SU-DHL-6 (cell line): ENCODE measurements around the gene MGAT5B.

Experiments used
- H2AFZ ChIP-seq: fragments of 200-600 bp; sonication (generic); 2 replicates; pipeline ENCODE4 v1.6.1; 2014; ENCODE audit warnings: low read depth, mild to moderate bottlenecking, moderate library complexity, mixed read lengths, antibody characterized with exemption, low read length; ENCODE audit not compliant: severe bottlenecking
- H3F3A ChIP-seq: fragments of 200-600 bp; shearing (Covaris generic); 2 replicates; pipeline ENCODE4 v1.6.0; 2016; ENCODE audit warnings: antibody characterized with exemption, mild to moderate bottlenecking; ENCODE audit not compliant: insufficient read depth
- H3K27ac ChIP-seq: fragments of 200-600 bp; sonication (generic); 2 replicates; pipeline ENCODE4 v1.5.1; 2016; ENCODE audit warnings: low read depth, mild to moderate bottlenecking, low read length, moderate library complexity, mixed read lengths
- H3K27me3 ChIP-seq: fragments of 200-600 bp; sonication (generic), shearing (Covaris generic); 2 replicates; pipeline ENCODE4 v1.6.0; 2014; ENCODE audit warnings: mild to moderate bottlenecking, low read length
- H3K36me3 ChIP-seq: fragments of 200-600 bp; sonication (generic); 2 replicates; pipeline ENCODE4 v1.6.1; 2014; ENCODE audit warnings: mild to moderate bottlenecking, low read length, mixed read lengths
- H3K4me2 ChIP-seq: fragments of 300-600, 200-600 bp; shearing (Covaris generic), sonication (generic); 2 replicates; pipeline ENCODE4 v1.6.0; 2014; ENCODE audit warnings: low read length, low read depth, mild to moderate bottlenecking; ENCODE audit not compliant: poor library complexity, severe bottlenecking
- H3K4me3 ChIP-seq: fragments of 200-600 bp; sonication (generic); 2 replicates; pipeline ENCODE4 v1.5.1; 2014; ENCODE audit warnings: antibody characterized with exemption, low read length, mild to moderate bottlenecking, mixed read lengths; ENCODE audit not compliant: insufficient read depth, poor library complexity, severe bottlenecking
- H3K79me2 ChIP-seq: fragments of 200-600 bp; sonication (generic); 2 replicates; pipeline ENCODE4 v1.6.1; 2014; ENCODE audit warnings: mild to moderate bottlenecking, low read length, moderate library complexity; ENCODE audit not compliant: insufficient read depth
- H3K9ac ChIP-seq: fragments of 200-600 bp; sonication (generic); 2 replicates; pipeline ENCODE4 v1.7.0; 2014; ENCODE audit warnings: mild to moderate bottlenecking, low read length
- H3K9me2 ChIP-seq: fragments of 200-600 bp; sonication (generic); replicated peaks from 2 replicates; pipeline ENCODE4 v1.6.1; 2014; ENCODE audit warnings: low read length; ENCODE audit not compliant: insufficient read depth
- H3K9me3 ChIP-seq: fragments of 200-600 bp; sonication (generic); 2 replicates; pipeline ENCODE4 v1.6.1; 2014; ENCODE audit warnings: low read length, mixed read lengths; ENCODE audit not compliant: insufficient read depth
- H4K20me1 ChIP-seq: fragments of 200-600 bp; sonication (generic); 2 replicates; pipeline ENCODE4 v1.6.1; 2014; ENCODE audit warnings: low read depth, mild to moderate bottlenecking, antibody characterized with exemption, low read length, moderate library complexity, mixed read lengths
- EZH2phosphoT487 ChIP-seq: fragments of 200-600 bp; sonication (generic), shearing (Covaris generic); conservative IDR thresholded peaks from 2 replicates; pipeline ENCODE4 v1.6.1; 2018; ENCODE audit warnings: mild to moderate bottlenecking, antibody characterized with exemption, low read length, moderate library complexity, mixed read lengths
- TF ChIP-seq, protein P1 (sequence below): fragments of 200-600 bp; sonication (generic); IDR thresholded peaks from one replicate; pipeline ENCODE4 v1.5.1; 2017; ENCODE audit warnings: antibody characterized with exemption, mild to moderate bottlenecking, low read length, moderate library complexity; ENCODE audit not compliant: insufficient read depth, poor library complexity, severe bottlenecking

The MGAT5B gene

DNA sequence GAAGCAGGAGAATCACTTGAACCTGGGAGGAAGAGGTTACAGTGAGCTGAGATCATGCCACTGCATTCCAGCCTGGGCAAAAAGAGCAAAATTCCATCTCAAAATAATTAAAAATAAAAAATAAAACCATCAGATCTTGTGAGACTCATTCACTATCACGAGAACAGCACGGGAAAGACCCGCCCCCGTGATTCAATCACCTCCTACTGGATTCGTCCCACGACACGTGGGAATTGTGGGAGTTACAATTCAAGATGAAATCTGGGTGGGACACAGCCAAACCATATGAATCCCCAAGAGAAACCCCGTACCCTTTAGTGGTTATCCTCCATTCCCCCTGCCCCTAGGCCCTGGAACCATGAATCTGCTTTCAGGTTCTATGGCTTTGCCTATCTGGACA, 15.4 kb upstream of the MGAT5B start:
- Histone ChIP-seq H3F3A (no peaks in the 10 kb centered on the region), H3K9me3 (no peaks in the 10 kb centered on the region), H3K4me3 (no peak overlapping the region), H3K36me3 (no peaks in the 10 kb centered on the region), H3K27me3 (no peaks in the 10 kb centered on the region), H3K4me2 (no peak overlapping the region), H3K9me2 (no peaks in the 10 kb centered on the region), H3K27ac (no peak overlapping the region), H3K79me2 (no peaks in the 10 kb centered on the region), H4K20me1 (no peaks in the 10 kb centered on the region), H3K9ac (no peak overlapping the region), H2AFZ (no peak overlapping the region)
- TF ChIP-seq EZH2phosphoT487, result no peak
- TF ChIP-seq, protein P1, sequence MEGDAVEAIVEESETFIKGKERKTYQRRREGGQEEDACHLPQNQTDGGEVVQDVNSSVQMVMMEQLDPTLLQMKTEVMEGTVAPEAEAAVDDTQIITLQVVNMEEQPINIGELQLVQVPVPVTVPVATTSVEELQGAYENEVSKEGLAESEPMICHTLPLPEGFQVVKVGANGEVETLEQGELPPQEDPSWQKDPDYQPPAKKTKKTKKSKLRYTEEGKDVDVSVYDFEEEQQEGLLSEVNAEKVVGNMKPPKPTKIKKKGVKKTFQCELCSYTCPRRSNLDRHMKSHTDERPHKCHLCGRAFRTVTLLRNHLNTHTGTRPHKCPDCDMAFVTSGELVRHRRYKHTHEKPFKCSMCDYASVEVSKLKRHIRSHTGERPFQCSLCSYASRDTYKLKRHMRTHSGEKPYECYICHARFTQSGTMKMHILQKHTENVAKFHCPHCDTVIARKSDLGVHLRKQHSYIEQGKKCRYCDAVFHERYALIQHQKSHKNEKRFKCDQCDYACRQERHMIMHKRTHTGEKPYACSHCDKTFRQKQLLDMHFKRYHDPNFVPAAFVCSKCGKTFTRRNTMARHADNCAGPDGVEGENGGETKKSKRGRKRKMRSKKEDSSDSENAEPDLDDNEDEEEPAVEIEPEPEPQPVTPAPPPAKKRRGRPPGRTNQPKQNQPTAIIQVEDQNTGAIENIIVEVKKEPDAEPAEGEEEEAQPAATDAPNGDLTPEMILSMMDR, result no peak

- Histone ChIP-seq H3K4me2 (no peak overlapping the region), H3K27me3 (no peaks in the 10 kb centered on the region), H3K9me2 (no peaks in the 10 kb centered on the region), H3K36me3 (no peaks in the 10 kb centered on the region), H2AFZ (no peak overlapping the region), H3K9me3 (no peaks in the 10 kb centered on the region), H4K20me1 (no peaks in the 10 kb centered on the region), H3K79me2 (no peaks in the 10 kb centered on the region), H3K9ac (no peak overlapping the region), H3K27ac (no peak overlapping the region), H3F3A (no peaks in the 10 kb centered on the region), H3K4me3 (no peak overlapping the region)
- TF ChIP-seq, protein P1, result no peak
- no peak for TF ChIP-seq EZH2phosphoT487
Observed at GRCh38 chr17:76855105-76855504, 13.1 kb upstream of the MGAT5B start.

GRCh38 chr17:76862079-76862478, 6.1 kb upstream of the MGAT5B start:
- Histone ChIP-seq H3K4me2 (no peak overlapping the region), H3K36me3 (no peaks in the 10 kb centered on the region), H4K20me1 (no peaks in the 10 kb centered on the region), H3K9me2 (no peaks in the 10 kb centered on the region), H3K9me3 (no peaks in the 10 kb centered on the region), H3K4me3 (no peak overlapping the region), H3K79me2 (no peaks in the 10 kb centered on the region), H3K27me3 (no peaks in the 10 kb centered on the region), H2AFZ (no peak overlapping the region), H3K27ac (no peak overlapping the region), H3F3A (no peaks in the 10 kb centered on the region), H3K9ac (no peak overlapping the region)
- TF ChIP-seq EZH2phosphoT487, result no peak
- TF ChIP-seq, protein P1, result no peak
